GM19455 (cell line): Measurements from ENCODE around the gene HEPN1.

Experiments
- ATAC-seq: cut with Tn5 transposase; IDR thresholded peaks from one replicate; pipeline ENCODE4 v1.9.1; 2021; ENCODE audit not compliant: unreplicated experiment

HEPN1 gene

GRCh38 chr11:124898711-124899110 lies 20.3 kb upstream of the HEPN1 start:
- no peak for ATAC-seq

- ATAC-seq, result no peak
Observed at GRCh38 chr11:124899383-124900145, 19.5 kb upstream of the HEPN1 start.

- ATAC-seq, result no peak
Observed at GRCh38 chr11:124900464-124900863, 18.6 kb upstream of the HEPN1 start.

GRCh38 chr11:124902616-124903015 lies 16.4 kb upstream of the HEPN1 start:
- no peak for ATAC-seq

GRCh38 chr11:124915541-124916369 lies 3.3 kb upstream of the HEPN1 start:
- no peak for ATAC-seq

GRCh38 chr11:124916370-124916710 lies 2.7 kb upstream of the HEPN1 start:
- no peak for ATAC-seq

GRCh38 chr11:124917115-124917637 lies 1.9 kb upstream of the HEPN1 start:
- ATAC-seq, result no peak

GRCh38 chr11:124919898-124920297 lies 848 bp downstream of the HEPN1 start:
- no peak for ATAC-seq

GRCh38 chr11:124920356-124920755 lies 1.3 kb downstream of the HEPN1 start:
- no peak for ATAC-seq

GRCh38 chr11:124920870-124921609 lies 2.0 kb downstream of the HEPN1 start:
- no peak for ATAC-seq

- no peak for ATAC-seq
Observed at GRCh38 chr11:124922831-124923230, 3.8 kb downstream of the HEPN1 start.

GRCh38 chr11:124923296-124923695 lies 4.2 kb downstream of the HEPN1 start:
- ATAC-seq, result no peak

- no peak for ATAC-seq
Observed at GRCh38 chr11:124928942-124929665, 10.1 kb downstream of the HEPN1 start.

- peak; percentile 94 for ATAC-seq
Observed at GRCh38 chr11:124930799-124931198, 11.7 kb downstream of the HEPN1 start.

- ATAC-seq, result no peak
Observed at GRCh38 chr11:124934862-124935547, 16.0 kb downstream of the HEPN1 start.

- ATAC-seq, result no peak
Observed at GRCh38 chr11:124935548-124936514, 16.8 kb downstream of the HEPN1 start, which contains the start of gene HEPACAM. TSS of gene HEPACAM (minus strand) at chr11:124936047. CDS start at chr11:124936006, 41 bp downstream.

- no peak for ATAC-seq
Observed at GRCh38 chr11:124937336-124937935, 18.4 kb downstream of the HEPN1 start.

- no peak for ATAC-seq
Observed at GRCh38 chr11:124938206-124938765, 19.2 kb downstream of the HEPN1 start.
